Amniotic epithelial cell (primary cell): Measurements from ENCODE around the gene AAK1.
"Not testable (repeated sequence)": the region's sequence is repeated elsewhere in the genome, so short reads cannot be mapped to it uniquely, and the experiment has no call there.

Source experiments
- DNase-seq: peaks from one replicate; pipeline ENCODE4 v3.0.0-alpha.2; 2010; ENCODE audit warnings: low read depth

AAK1 gene

GRCh38 chr2:69659941-69660483 lies 16.5 kb upstream of the AAK1 start:
- DNase-seq, result no peak

- no peak for DNase-seq
These were observed 15.8 kb upstream of the AAK1 start for GRCh38 chr2:69659349-69659748.

- peak; percentile 92 for DNase-seq
These were observed 8.7 kb upstream of the AAK1 start for GRCh38 chr2:69652206-69652605.

- DNase-seq, result not testable (repeated sequence)
These were observed 3.7 kb upstream of the AAK1 start for GRCh38 chr2:69647196-69647595.

GRCh38 chr2:69646714-69647113 lies 3.2 kb upstream of the AAK1 start:
- DNase-seq, result no peak

- no peak for DNase-seq
These were observed 2.4 kb upstream of the AAK1 start for GRCh38 chr2:69645921-69646320.

- DNase-seq, result no peak
These were observed 1.5 kb upstream of the AAK1 start for GRCh38 chr2:69645031-69645431.

- no peak for DNase-seq
These were observed 1.0 kb upstream of the AAK1 start for GRCh38 chr2:69644506-69644979.

GRCh38 chr2:69642709-69643601 lies 584 bp downstream of the AAK1 start:
- peak; percentile 83 for DNase-seq

GRCh38 chr2:69641887-69642708 lies 1.4 kb downstream of the AAK1 start:
- DNase-seq, result no peak

- no peak for DNase-seq
These were observed 2.1 kb downstream of the AAK1 start for GRCh38 chr2:69641471-69641870.

GRCh38 chr2:69639266-69639665 lies 4.3 kb downstream of the AAK1 start:
- DNase-seq, result peak; percentile 37

- no peak for DNase-seq
These were observed 4.9 kb downstream of the AAK1 start for GRCh38 chr2:69638630-69639029.

GRCh38 chr2:69637923-69638322 lies 5.6 kb downstream of the AAK1 start:
- no peak for DNase-seq

GRCh38 chr2:69636395-69636794 lies 7.1 kb downstream of the AAK1 start:
- DNase-seq, result no peak

GRCh38 chr2:69635432-69635831 lies 8.1 kb downstream of the AAK1 start:
- no peak for DNase-seq

GRCh38 chr2:69634196-69634821 lies 9.2 kb downstream of the AAK1 start:
- DNase-seq, result peak; percentile 58

- DNase-seq, result no peak
These were observed 12.1 kb downstream of the AAK1 start for GRCh38 chr2:69631402-69631801.

GRCh38 chr2:69629921-69630608 lies 13.5 kb downstream of the AAK1 start:
- DNase-seq, result no peak

- DNase-seq, result no peak
These were observed 15.1 kb downstream of the AAK1 start for GRCh38 chr2:69628325-69629021.
